SK-N-SH (cell line): ENCODE measurements around the gene SNTG2. TPM values are rescaled to one million over a fixed set of nuclear protein-coding genes. Genes with fewer than 3 reads are reported as not detected.

Experiments
- CTCF ChIA-PET: fragments of 300-600, 350-600 bp; formaldehyde crosslinking; extraction: SDS; loops from one replicate; lab custom pipeline; 2021; lab: Yijun Ruan, JAX
- POLR2A ChIA-PET: fragments of 350-600 bp; sonication (Branson Sonifier 250); formaldehyde crosslinking; extraction: SDS; loops from one replicate; lab custom pipeline; 2020; ENCODE audit warnings: antibody characterized with exemption, inconsistent platforms; lab: Yijun Ruan, JAX
- DNase-seq: peaks from one replicate; pipeline ENCODE4 v3.0.0; 2012
- H2AFZ ChIP-seq: fragments of 200-600 bp; sonication (generic); 2 replicates; pipeline ENCODE4 v1.8.1; 2016; ENCODE audit warnings: antibody characterized with exemption, mild to moderate bottlenecking, low read depth
- H3F3A ChIP-seq: fragments of 200-600 bp; sonication (generic); replicated peaks from 2 replicates; pipeline ENCODE3; 2016; ENCODE audit warnings: antibody characterized with exemption, mild to moderate bottlenecking; ENCODE audit not compliant: insufficient read depth
- H3K27ac ChIP-seq, 2 experiments: fragments of 200-500 bp in 1 of 2; fragments of 200-600 bp in 1 of 2; sonication (Bioruptor generic) in 1 of 2; sonication (generic), shearing (Covaris generic) in 1 of 2; 2 replicates each; pipeline versions ENCODE4 v1.5.1 to v1.6.1; 2014 to 2016; ENCODE audit warnings: low read depth in 2 of 2, inconsistent platforms in 1 of 2, low read length in 1 of 2, mild to moderate bottlenecking in 1 of 2, mixed read lengths in 1 of 2
- H3K27me3 ChIP-seq: fragments of 200-600 bp; sonication (generic), shearing (Covaris generic); 2 replicates; pipeline ENCODE4 v1.6.1; 2016; ENCODE audit warnings: mixed run types; ENCODE audit not compliant: insufficient read depth
- H3K36me3 ChIP-seq, 2 experiments: fragments of 200-500 bp in 1 of 2; fragments of 200-600 bp in 1 of 2; sonication (Bioruptor generic) in 1 of 2; sonication (generic) in 1 of 2; replicated peaks in 1 of 2; 2 replicates each; pipeline versions ENCODE3 to v1.5.1; 2014 to 2016; ENCODE audit warnings: low read length in 1 of 2, mild to moderate bottlenecking in 1 of 2; ENCODE audit not compliant: insufficient read depth in 2 of 2, control insufficient read depth in 1 of 2
- H3K4me1 ChIP-seq, 2 experiments: fragments of 200-500 bp in 1 of 2; fragments of 200-600 bp in 1 of 2; sonication (Bioruptor generic) in 1 of 2; sonication (generic), shearing (Covaris generic) in 1 of 2; 2 replicates each; pipeline versions ENCODE4 v1.5.1 to v1.6.1; 2014 to 2016; ENCODE audit warnings: low read depth in 1 of 2, low read length in 1 of 2, mixed run types in 1 of 2; ENCODE audit not compliant: insufficient read depth in 2 of 2, control insufficient read depth in 1 of 2
- H3K4me2 ChIP-seq: fragments of 200-600 bp; sonication (generic), shearing (Covaris generic); 2 replicates; pipeline ENCODE4 v1.6.1; 2017; ENCODE audit warnings: mixed run types
- H3K4me3 ChIP-seq, 2 experiments: fragments of 200-500 bp in 1 of 2; fragments of 200-600 bp in 1 of 2; sonication (Bioruptor generic) in 1 of 2; sonication (generic), shearing (Covaris generic) in 1 of 2; 2 replicates each; pipeline versions ENCODE4 v1.5.1 to v1.8.1; 2014 to 2016; ENCODE audit warnings: low read depth in 2 of 2, inconsistent platforms in 1 of 2, low read length in 1 of 2, mild to moderate bottlenecking in 1 of 2, mixed read lengths in 1 of 2, moderate library complexity in 1 of 2
- H3K79me2 ChIP-seq: fragments of 200-600 bp; sonication (generic); 2 replicates; pipeline ENCODE4 v1.8.1; 2017; ENCODE audit warnings: mild to moderate bottlenecking; ENCODE audit not compliant: insufficient read depth
- H3K9ac ChIP-seq: fragments of 200-600 bp; sonication (generic); 2 replicates; pipeline ENCODE4 v1.6.1; 2017; ENCODE audit warnings: mixed run types
- H3K9me2 ChIP-seq: fragments of 200-600 bp; sonication (generic); 2 replicates; pipeline ENCODE4 v1.6.1; 2017; ENCODE audit warnings: mixed run types
- H3K9me3 ChIP-seq: fragments of 200-600 bp; sonication (generic); 2 replicates; pipeline ENCODE4 v1.6.1; 2017; ENCODE audit warnings: mixed run types, mild to moderate bottlenecking, moderate library complexity
- H4K20me1 ChIP-seq: fragments of 200-600 bp; sonication (generic); 2 replicates; pipeline ENCODE4 v1.6.1; 2017; ENCODE audit warnings: mild to moderate bottlenecking, mixed run types; ENCODE audit not compliant: insufficient read depth
- CTCF ChIP-seq: fragments of 200-600 bp; sonication (generic); IDR thresholded peaks from 2 replicates; pipeline ENCODE4 v1.6.1; 2017; ENCODE audit warnings: antibody characterized with exemption, mild to moderate bottlenecking, moderate library complexity
- PBX3 ChIP-seq: IDR thresholded peaks from 2 replicates; pipeline ENCODE4; 2012
- REST ChIP-seq: IDR thresholded peaks from 2 replicates; pipeline ENCODE4 v1.6.1; 2012; ENCODE audit warnings: mild to moderate bottlenecking, low read depth, low read length, moderate library complexity
- ZBTB33 ChIP-seq: IDR thresholded peaks from 2 replicates; pipeline ENCODE4 v1.4.0; 2012; ENCODE audit warnings: low read depth, borderline replicate concordance
- WGBS: methylation state at CpG from one replicate; pipeline ENCODE4 v1.1.6; 2017; ENCODE audit warnings: low lambda C conversion rate; 5-methylcytosine and 5-hydroxymethylcytosine counted together
- polyA plus RNA-seq, 3 experiments: library from polyadenylated mRNA; depleted of rRNA; stranded (reverse); fragments of >200 nt; gene quantifications; 2 replicates each; pipeline ENCODE4 v1.2.3, GENCODE V29; 2012

SNTG2 gene
- polyA plus RNA-seq, 1 of the 3 experiments (the other 2 are of a cell fraction) = not detected

- TF ChIP-seq CTCF (no peak), PBX3 (no peak), ZBTB33 (no peak)
Observed at GRCh38 chr2:1150724-1151511, 200.3 kb downstream of the SNTG2 start (continued).

- POLR2A ChIA-PET = no interaction called here
- Histone ChIP-seq H3K27me3 (no peaks in the 10 kb centered on the region), H3K4me3 (no peak overlapping the region), H3K9ac (no peak overlapping the region), H3F3A (no peaks in the 10 kb centered on the region), H2AFZ (no peak overlapping the region), H3K9me2 (no peaks in the 10 kb centered on the region), H3K9me3 (no peaks in the 10 kb centered on the region)
- 56% methylated on average over 7 of the region's 7 CpGs for WGBS
- CTCF ChIA-PET = interaction anchor here (1.5 kb wide), 1 partner anchor 198 kb away, joined by 4 read pairs; no protein-coding TSS in a partner anchor
- DNase-seq = no peak
- TF ChIP-seq REST = no peak
- TF ChIP-seq, all 33 proteins: peak for 0
- Histone ChIP-seq H3K36me3 (no peaks in the 10 kb centered on the region), H3K79me2 (no peaks in the 10 kb centered on the region), H3K4me2 (no peak overlapping the region), H3K27ac (no peak overlapping the region), H4K20me1 (no peaks in the 10 kb centered on the region), H3K4me1 (no peaks in the 10 kb centered on the region)
Observed at GRCh38 chr2:1152375-1152774, 201.7 kb downstream of the SNTG2 start.
